B cell (primary cell): ENCODE data around the gene PRLR.

ENCODE experiments used
- CTCF ChIP-seq: fragments of 200-600 bp; IDR thresholded peaks from one replicate; pipeline ENCODE4 v1.8.0; 2022; ENCODE audit warnings: antibody characterized with exemption, mild to moderate bottlenecking
- EZH2 ChIP-seq: IDR thresholded peaks from 2 replicates; pipeline ENCODE4 v1.6.1; 2012; ENCODE audit warnings: borderline replicate concordance, low read depth, mild to moderate bottlenecking, moderate library complexity, low read length; ENCODE audit not compliant: insufficient read depth, poor library complexity, severe bottlenecking

DNA sequence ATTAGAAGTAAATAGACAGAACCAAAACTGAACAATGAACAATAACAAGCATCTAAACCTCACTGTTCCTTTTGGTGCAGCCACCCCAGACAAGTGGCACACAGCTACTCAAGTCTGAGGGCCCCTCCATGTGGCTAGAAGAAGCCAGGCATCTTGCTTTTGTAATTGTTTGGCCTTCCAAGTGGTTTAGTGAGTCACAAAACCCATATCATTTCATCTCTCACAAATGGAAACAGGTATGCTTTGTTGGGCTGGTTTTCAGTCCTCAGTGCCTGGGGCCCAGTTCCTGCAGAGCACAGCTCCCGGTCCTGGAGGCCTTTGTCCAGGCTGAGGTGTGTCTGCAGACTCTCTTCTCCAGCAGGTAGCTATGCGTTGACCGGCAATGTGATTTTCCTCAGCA, 16.7 kb downstream of the PRLR start:
- TF ChIP-seq CTCF (no peak), EZH2 (no peak)
